H1 (cell line): ENCODE measurements around the gene ATP7A.

Experiments
- EZH2 ChIP-seq: fragments of 200-600 bp; sonication (generic); IDR thresholded peaks from 2 replicates; pipeline ENCODE4 v1.7.1; 2012; ENCODE audit warnings: low read depth, mild to moderate bottlenecking, moderate library complexity, low read length, inconsistent platforms; ENCODE audit not compliant: severe bottlenecking
- HDAC6 ChIP-seq: IDR thresholded peaks from one replicate; pipeline ENCODE4 v1.7.1; 2012; ENCODE audit warnings: low read depth, mild to moderate bottlenecking, inconsistent platforms, low read length, moderate library complexity
- JUN ChIP-seq: IDR thresholded peaks from 2 replicates; pipeline ENCODE4 v1.6.1; 2011; ENCODE audit warnings: low read depth, mild to moderate bottlenecking, improper control_type of control experiment, low read length
- POLR2A ChIP-seq, 2 experiments: IDR thresholded peaks; 1 replicate in 1 of 2; 2 replicates in 1 of 2; pipeline ENCODE4 v1.6.1; 2011; ENCODE audit warnings: low read depth in 2 of 2, low read length in 2 of 2, mild to moderate bottlenecking in 2 of 2; ENCODE audit errors: control extremely low read depth in 1 of 2
- RBBP5 ChIP-seq: IDR thresholded peaks from 2 replicates; pipeline ENCODE4 v1.7.1; 2012; ENCODE audit warnings: low read depth, mild to moderate bottlenecking, inconsistent platforms, low read length, moderate library complexity, borderline replicate concordance
- RXRA ChIP-seq: IDR thresholded peaks from 2 replicates; pipeline ENCODE4 v1.6.1; 2011; ENCODE audit warnings: low read depth, mild to moderate bottlenecking, low read length, moderate library complexity; ENCODE audit not compliant: insufficient read depth
- SP2 ChIP-seq: IDR thresholded peaks from 2 replicates; pipeline ENCODE4 v1.6.1; 2012; ENCODE audit warnings: mild to moderate bottlenecking, low read length, inconsistent platforms
- YY1 ChIP-seq: IDR thresholded peaks from 2 replicates; pipeline ENCODE4 v1.6.1; 2011; ENCODE audit warnings: low read depth, mild to moderate bottlenecking, low read length
- TF ChIP-seq, protein P1 (sequence below), 3 experiments: IDR thresholded peaks; 1 replicate in 2 of 3; 2 replicates in 1 of 3; pipeline versions ENCODE4 v1.5.1 to v1.6.1; 2011; ENCODE audit warnings: low read length in 3 of 3, mild to moderate bottlenecking in 3 of 3, inconsistent platforms in 2 of 3, low read depth in 1 of 3, moderate library complexity in 1 of 3; ENCODE audit not compliant: insufficient read depth in 1 of 3; ENCODE audit errors: control extremely low read depth in 1 of 3

DNA sequence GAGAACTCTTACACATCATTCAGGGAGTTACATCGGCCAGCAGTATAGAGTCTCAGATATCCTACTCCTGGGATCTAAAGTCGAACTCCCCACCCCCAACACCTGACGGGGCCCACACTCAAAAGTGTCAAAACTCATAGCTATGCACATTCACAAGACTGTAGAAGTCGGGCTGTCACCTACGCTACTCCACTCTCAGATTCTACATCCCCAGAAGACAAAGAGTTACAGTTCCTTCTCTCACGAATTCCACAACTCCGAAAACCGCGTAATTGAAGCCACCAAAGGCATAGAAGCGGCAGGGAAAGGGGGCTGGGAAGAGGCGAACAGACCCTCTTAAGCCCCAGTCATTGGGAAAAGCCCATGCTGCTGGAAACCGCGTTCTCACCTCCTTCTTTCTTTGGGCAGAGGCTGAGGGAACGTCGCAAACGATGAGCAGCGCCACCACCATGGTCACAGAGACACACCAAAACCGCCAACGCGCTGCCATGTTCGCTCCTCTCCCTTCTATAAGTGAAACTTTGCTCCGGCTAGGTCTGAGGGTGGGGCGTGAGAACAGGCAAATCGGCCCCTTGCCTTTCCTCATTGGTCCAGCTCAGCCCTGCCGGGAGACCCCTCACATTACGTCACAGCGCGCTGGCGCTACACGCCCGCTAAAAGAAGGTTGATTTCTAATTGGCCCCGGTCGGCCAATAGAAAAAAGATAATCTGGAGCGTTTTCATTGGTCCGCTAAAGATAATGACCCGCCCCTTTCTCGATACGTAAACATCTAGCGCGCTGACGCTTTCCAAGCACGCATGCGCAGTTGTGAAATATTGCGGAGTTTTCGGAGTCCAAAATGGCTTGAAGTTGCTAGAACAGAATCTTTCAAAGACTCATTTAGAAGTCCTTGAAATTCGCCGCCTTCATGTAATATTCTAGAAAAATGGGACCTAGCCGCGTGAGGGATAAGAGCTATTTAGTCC lies 15.3 kb upstream of the ATP7A start, which contains the start of gene MAGT1:
- TF ChIP-seq EZH2 (no peak), POLR2A (IDR thresholded peaks at IDR 0.05; ENCODE audit: control extremely low read depth in 1 of 2, low read depth in 2 of 2, low read length in 2 of 2) (peak; percentile 90 to 92), JUN (no peak), RBBP5 (no peak), HDAC6 (no peak), YY1 (no peak; the same call in 1 of the 2 replicates), RXRA (no peak), SP2 (no peak)
- TF ChIP-seq, protein P1, sequence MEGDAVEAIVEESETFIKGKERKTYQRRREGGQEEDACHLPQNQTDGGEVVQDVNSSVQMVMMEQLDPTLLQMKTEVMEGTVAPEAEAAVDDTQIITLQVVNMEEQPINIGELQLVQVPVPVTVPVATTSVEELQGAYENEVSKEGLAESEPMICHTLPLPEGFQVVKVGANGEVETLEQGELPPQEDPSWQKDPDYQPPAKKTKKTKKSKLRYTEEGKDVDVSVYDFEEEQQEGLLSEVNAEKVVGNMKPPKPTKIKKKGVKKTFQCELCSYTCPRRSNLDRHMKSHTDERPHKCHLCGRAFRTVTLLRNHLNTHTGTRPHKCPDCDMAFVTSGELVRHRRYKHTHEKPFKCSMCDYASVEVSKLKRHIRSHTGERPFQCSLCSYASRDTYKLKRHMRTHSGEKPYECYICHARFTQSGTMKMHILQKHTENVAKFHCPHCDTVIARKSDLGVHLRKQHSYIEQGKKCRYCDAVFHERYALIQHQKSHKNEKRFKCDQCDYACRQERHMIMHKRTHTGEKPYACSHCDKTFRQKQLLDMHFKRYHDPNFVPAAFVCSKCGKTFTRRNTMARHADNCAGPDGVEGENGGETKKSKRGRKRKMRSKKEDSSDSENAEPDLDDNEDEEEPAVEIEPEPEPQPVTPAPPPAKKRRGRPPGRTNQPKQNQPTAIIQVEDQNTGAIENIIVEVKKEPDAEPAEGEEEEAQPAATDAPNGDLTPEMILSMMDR (IDR thresholded peaks at IDR 0.05; ENCODE audit: control extremely low read depth in 1 of 3, insufficient read depth in 1 of 3, low read depth in 1 of 3, low read length in 3 of 3): no peak
